GM18951 (cell line): Measurements from ENCODE around the gene HOXB8.

ENCODE experiments used
- POLR2A ChIP-seq: IDR thresholded peaks from 4 replicates; pipeline ENCODE4 v1.6.1; 2011; ENCODE audit warnings: mild to moderate bottlenecking; ENCODE audit not compliant: insufficient read length, insufficient read depth; ENCODE audit errors: extremely low read depth
- in situ Hi-C: fragments of 300-500 bp; cut with MboI; formaldehyde crosslinking; loops from one replicate; pipeline ENCODE4 v1.12.0; 2022; ENCODE audit warnings: low sequenced_read_pairs, mixed read lengths, inconsistent platforms; ENCODE audit not compliant: unreplicated experiment

The HOXB8 gene

DNA sequence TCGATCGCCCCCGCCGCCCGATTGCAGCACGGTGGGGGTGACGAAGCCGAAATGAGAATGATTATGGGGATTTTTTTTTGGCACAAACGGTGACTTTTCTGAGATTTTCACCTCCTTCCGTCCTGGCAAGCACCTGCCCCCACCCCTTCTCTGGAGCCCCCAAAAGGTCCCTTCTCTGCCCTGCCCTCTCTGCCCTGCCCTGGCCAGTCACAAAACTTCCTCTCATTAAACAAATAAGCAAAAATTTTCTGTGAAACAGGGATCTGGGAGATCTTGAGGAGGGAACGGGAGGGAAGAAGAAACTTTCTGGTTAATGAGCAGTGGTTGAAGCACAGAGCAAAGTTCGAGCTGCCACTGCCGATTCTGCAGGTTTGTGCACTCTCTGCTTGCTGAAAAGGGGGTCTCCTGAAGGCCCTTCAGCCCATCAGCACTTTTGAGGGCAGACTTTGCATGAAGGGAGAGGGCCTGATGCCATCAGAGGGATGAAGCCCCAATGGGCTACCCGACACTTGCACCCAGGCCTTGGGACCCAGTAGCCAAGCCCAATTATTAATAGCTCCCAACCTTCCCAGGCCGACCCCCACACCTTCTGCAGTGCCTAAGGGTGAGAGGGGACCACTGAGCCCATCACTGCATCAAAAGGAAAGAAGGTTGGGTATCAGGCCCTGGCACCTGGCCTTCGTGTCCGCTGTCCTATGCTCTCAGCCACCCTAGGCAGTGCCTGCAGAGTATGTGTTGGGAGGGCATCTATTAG is 1.0 kb upstream of the HOXB8 start:
- in situ Hi-C loops, result no loop called here
- TF ChIP-seq POLR2A, result no peak

DNA sequence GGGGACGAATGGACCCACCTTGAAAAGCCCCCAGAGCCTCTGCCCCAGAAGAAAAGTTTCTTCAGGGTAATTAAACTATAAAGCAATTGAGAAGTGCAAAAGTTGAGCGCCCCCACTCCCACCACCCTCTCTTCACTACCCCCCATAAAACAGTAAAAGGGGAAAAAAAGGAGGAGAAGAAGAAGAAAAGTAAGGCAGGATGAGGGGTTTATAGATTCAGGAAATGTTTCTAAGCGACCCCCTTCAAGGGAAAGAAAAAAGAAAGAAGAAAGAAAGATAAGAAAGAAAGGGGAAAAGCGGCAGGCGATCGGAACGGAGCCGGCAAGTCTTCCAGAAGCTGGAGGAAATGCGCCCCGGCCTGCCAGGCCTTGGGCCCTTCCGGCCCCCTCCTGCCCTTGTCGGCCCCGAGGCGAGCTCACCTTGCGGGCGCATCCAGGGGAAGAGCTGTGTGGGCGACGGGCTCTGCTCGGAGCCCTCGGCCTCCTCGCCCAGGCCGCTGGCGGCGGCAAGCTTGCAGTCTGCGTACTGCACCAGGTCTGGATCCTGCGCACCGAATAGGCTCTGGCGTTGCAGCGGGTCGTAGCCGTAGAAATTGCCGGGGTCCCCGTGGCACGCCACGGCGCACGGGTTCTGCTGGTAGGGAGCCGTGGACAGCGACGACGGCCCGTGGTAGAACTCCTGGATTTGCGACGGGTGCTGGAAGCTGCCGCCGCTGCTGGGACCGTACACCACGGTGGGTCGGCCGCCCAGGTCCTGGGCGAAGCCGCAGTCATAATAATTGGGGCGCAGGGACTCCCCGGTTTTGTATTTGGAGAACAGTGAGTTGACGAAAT is 1.0 kb downstream of the HOXB8 start:
- no peak for TF ChIP-seq POLR2A
- in situ Hi-C loops, result no loop called here

DNA sequence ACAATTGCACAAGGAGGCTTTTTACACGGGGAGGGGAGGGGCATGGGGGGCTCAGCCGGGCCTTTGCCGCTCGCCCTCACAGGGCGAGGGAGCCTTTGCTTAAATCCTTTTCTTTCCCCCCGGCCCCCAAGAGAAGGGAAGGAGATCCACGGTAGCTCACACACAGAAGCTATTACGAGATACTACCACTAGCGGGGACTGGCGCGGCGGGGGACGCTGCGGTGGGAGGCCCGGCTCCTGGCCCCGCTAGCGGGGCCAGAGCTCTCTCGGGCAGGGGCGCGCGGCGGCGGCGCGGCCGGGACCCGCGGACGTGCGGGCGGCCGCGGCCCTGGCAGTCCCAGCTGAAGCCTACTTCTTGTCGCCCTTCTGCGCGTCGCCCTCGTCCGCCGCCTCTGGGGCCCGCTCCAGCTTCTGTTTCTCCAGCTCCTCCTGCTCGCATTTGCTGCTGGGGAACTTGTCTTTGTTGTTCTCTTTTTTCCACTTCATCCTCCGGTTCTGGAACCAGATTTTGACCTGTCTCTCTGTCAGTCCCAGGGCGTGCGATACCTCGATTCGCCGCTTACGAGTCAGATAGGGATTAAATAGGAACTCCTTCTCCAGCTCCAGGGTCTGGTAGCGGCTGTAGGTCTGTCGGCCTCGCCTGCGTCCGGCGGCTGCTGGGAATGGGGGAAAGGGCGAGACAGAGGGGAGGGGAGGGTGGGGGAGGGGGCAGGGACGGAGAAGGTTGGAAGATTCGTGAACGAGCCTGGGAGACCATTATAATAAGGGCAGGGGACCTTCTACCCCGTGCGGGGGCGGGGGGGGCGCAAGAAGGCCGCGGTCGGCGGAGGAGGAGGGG is 2.0 kb downstream of the HOXB8 start:
- in situ Hi-C loops, result no loop called here
- no peak for TF ChIP-seq POLR2A

DNA sequence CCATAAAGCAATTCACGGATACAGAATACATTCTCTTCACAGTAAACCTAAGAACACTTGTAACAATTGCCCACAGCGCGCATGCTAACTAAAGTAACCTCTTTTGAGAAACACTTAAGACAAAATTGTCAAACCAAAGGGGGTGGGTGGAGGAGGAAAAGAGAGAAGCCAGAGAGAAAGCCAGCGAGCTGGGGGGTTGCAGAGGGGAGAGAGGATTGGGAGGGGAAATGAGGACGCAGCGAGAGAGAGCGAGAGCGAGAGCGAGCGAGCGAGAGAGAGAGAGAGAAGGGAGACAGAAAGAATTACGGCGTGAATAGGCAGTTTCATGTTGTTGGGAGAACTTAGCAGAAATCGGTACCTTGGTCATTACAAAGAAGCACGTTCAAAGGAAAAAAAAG is 2.6 kb downstream of the HOXB8 start:
- no peak for TF ChIP-seq POLR2A
- in situ Hi-C loops, result no loop called here

DNA sequence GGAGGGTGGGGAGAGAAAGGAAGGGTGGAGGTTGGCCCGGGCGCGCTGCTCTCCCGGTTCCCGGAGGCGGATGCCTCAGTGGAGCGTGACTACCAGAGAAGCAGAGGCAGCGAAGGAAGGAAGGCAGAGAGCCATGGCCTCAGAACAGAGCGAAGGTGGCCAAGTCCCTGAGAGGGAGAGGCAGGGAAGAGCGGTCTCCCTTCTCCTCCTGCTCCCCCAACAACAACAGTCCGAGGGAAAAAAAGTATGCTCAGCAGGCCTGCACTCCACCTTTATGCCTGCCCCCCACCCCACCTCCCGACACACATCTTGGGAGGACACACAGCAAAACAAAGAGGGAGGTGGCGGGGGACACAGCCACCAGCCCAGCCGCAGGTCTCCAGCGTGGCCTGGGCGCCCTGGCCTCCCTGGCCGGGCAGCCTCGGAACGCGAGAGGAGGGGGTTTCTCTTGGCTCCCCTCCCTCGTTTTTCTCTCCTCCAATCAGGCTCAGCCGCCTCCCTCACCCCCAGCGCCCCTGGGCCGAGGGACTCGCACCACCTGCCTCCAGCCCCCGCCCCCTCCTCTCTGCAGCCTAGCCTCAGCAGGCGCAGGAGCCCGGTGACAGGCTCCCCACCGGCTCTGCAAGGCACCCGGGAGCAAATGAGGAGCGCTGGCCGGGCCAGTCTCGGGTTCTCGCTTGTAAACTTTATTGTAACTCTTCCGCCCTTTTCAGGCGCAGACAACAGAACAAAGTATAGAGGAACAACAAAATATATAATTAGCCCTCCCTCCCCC is 3.2 kb downstream of the HOXB8 start:
- peak; percentile 22 for TF ChIP-seq POLR2A
- in situ Hi-C loops, result no loop called here

DNA sequence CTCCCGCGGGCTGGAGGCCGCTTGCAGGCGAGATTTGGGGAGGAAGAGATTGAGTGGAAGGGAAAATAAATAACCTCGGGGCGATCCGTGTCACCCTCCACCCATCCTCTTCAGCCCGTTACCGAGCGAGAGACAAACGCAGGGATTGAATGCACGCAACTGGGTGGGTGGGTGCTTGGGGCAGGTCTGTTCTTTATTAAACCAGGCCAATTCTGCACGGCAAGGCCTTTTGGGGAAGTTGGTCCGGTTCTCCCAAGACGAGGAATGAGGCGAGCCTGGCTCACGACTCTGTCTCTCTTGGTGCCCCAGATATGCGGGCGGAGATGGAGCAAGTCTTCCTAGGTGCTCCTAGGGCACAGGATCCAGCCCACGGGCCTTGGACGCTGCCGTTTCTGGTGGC is 3.9 kb downstream of the HOXB8 start:
- TF ChIP-seq POLR2A, result no peak
- in situ Hi-C loops, result no loop called here

DNA sequence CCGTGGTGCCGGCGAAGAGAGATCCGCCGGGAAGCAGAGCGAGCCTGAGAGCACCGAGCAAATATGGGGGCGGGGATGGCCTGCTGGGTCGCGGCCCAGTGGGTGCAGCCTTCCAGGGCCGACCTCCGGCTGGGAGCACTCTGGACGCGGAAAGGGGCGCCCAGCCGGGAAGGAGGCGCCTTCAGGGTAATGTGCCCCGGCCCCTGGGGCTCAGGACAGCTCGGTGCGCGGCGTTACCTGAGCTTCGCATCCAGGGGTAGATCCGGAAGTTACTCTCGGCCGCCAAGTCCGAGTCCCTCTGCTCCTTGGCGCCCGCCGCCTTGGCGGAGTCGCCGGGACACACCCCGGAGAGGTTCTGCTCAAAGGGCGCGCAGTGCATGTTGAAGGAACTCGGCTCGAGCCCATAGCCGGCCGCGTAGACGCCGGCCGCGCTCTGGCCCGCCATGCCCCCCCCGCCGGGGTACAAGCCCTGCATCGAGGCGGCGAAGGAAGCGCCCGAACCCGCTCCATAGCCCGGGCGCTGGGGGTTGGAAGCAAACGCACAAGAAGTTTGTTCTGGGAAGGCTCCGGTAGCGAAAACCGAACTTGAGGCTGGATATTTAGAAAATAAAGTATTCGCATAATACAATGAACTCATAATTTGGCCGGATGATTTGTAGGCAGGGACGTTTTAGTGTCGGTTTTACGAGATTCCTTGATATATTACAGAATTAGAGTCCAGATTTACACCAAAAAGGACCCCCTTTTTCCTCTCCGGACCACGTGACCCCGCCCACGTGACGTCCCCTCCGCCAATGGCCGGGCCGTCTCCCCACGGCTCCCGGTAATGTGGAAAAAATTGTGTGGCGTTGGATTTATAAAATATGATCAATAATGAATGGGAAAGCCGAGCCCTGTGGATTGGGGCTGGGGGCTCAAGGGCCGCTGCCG is 4.5 kb downstream of the HOXB8 start, which contains the start of gene HOXB7:
HOXB7 (minus strand) TSS at position 736 of the 930 bp plus-strand sequence; CDS start at position 637, 99 bp downstream.
- peak; percentile 46 for TF ChIP-seq POLR2A

DNA sequence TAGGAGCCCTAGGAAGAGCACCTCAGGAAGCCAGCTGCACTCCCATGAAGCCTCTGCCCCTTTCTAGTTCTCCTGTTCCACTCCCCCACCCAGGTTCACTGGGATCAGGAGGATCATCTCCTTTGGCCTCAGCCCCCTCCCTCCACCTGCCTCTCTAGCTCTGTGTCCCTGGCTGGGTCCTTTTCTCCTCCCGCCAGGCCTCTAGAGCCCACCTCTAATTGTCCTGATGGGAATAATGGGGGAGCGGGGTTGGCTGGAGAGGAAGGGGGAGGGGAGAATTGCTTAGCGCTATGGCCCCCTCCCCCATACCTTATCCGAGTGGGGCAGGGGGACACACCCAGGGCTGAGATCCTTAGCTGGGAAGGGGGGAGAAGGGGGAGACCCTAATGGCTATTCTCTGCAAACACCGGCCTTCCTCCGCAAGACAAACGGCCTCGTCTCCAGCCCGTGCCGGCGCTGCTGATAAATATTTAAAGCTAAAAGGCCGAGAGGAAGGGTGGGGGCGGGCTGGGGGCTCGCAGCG is 5.3 kb downstream of the HOXB8 start:
- in situ Hi-C loops, result no loop called here
- no peak for TF ChIP-seq POLR2A

More for the DNA sequence above, 4.5 kb downstream of the HOXB8 start, which contains the start of gene HOXB7:
- in situ Hi-C loops, result no loop called here

DNA sequence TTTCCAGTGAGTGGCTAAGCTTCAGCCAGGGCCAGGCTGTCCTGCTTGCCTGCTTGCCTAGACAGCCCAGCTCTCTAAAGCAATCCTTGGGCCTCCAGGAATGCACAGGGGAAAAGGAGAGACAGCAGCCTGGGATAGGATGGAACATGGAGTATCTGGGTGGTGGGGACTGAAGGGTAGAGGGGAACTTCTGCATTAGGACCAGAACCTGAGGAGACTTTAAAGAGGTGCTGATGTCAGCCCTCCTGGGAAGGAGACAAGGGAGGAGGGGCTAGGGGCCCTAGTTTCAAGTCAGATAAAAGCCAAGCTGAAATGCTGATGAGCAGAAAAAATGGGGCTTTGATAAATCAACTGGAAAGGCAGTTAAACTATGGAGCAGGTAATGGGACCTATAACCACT is 6.1 kb downstream of the HOXB8 start:
- in situ Hi-C loops, result no loop called here
- no peak for TF ChIP-seq POLR2A

DNA sequence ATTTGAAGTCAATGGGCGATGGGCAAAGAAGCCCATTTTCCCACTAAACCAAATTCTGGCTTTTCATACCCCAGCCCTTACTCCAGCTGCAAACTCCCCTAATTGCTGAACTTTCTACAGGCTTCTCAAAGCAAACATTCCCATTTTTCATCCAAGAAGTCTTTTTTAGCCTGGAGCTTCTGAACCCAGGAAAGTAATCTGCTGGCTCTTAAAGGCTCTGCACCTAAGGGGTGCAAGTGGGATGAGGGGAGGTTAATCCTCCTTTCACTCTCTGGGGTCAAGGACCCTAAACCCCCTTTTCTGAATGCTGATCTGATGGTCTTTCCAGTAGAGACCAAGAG is 6.6 kb downstream of the HOXB8 start:
- TF ChIP-seq POLR2A, result no peak
- in situ Hi-C loops, result no loop called here

DNA sequence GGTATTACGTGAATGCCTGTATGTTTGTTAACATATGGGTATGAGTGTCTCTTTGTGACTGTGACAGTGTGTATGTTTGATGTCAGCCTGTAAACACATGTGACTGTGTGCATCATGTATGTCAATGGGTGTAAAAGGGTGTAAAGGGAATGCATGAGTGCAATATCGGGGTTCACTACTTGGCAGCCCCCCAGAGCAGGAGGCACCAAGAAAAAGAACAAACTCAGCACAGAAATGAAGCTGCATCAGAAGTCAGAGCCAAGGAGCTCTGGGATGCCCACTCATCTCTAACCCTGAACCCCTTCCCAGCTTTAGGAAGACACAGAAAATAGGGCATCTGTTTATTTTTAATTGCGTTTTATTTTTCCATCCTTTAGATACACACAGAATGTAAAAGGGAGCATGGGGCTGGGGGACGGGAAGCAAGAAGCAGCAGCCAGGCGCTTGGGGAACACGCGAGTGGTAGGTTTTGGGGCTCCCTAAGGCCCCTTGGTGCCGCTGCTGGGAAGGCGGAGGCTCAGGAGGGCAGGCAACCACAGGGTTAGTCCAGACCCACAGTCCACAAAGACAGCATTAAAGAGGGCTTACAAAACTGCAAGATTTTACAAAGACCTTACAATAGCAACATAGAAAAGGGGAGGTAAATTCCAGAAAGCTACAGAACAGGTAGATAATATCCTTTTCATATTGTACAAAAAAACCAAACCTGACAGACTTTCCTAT is 8.0 kb downstream of the HOXB8 start:
- in situ Hi-C loops, result no loop called here
- no peak for TF ChIP-seq POLR2A
